Uterus (tissue), 4 donors: ENCODE measurements around the gene CCDC169. TPM values are rescaled to one million over a fixed set of nuclear protein-coding genes. Genes with fewer than 3 reads are reported as not detected.

Experiments
- DNase-seq, 2 donors: peaks; one replicate each; pipeline ENCODE4 v3.0.0-alpha.2; 2019 to 2020
- H3K27ac ChIP-seq, 2 donors: fragments of 200-600 bp; sonication (generic); 1 replicate in 1 of 2; 2 replicates in 1 of 2; pipeline ENCODE4 v1.5.1; 2016 to 2018
- H3K27me3 ChIP-seq, 2 donors: fragments of 200-600 bp; sonication (generic); one replicate each; pipeline ENCODE4 v1.5.1; 2018 to 2019; ENCODE audit warnings: control low read depth in 1 of 2
- H3K36me3 ChIP-seq, 2 donors: fragments of 200-600 bp; sonication (generic); one replicate each; pipeline ENCODE4 v1.5.1; 2019; ENCODE audit warnings: control low read depth in 1 of 2
- H3K4me1 ChIP-seq, 2 donors: fragments of 200-600 bp; sonication (generic); one replicate each; pipeline ENCODE4 v1.5.1; 2018 to 2019; ENCODE audit warnings: control low read depth in 1 of 2
- H3K4me3 ChIP-seq, 2 donors: fragments of 200-600 bp; sonication (generic); 1 replicate in 1 of 2; 2 replicates in 1 of 2; pipeline ENCODE4 v1.5.1; 2018 to 2019; ENCODE audit warnings: mild to moderate bottlenecking in 1 of 2
- H3K9me3 ChIP-seq, 2 donors: fragments of 200-600 bp; sonication (generic); one replicate each; pipeline ENCODE4 v1.5.1; 2019; ENCODE audit warnings: control low read depth in 1 of 2
- POLR2A ChIP-seq, 2 donors: fragments of 450-650 bp; IDR thresholded peaks; one replicate each; pipeline ENCODE4 v1.6.1; 2016; ENCODE audit warnings: antibody characterized with exemption in 2 of 2, mild to moderate bottlenecking in 1 of 2, moderate library complexity in 1 of 2
- intact Hi-C: fragments of 100-400 bp; cut with DNase I; formaldehyde crosslinking; loops from one replicate; pipeline ENCODE4 v1.15.1; 2023; ENCODE audit warnings: low total_unique reads
- total RNA-seq, 4 donors: library from RNA; depleted of rRNA in 3 of 4; stranded (reverse); fragments of >200 nt in 3 of 4; gene quantifications; one replicate each; pipeline versions ENCODE4 v1.1.0 to v1.2.4, GENCODE V29; 2014 to 2023
- TF ChIP-seq, protein P1 (sequence below), 4 experiments: fragments of 200-600 bp in 2 of 4; fragments of 450-650 bp in 2 of 4; sonication (generic) in 2 of 4; IDR thresholded peaks; one replicate each; pipeline ENCODE4 v1.5.1; 2016 to 2019; ENCODE audit warnings: antibody characterized with exemption in 4 of 4, mild to moderate bottlenecking in 2 of 4, moderate library complexity in 1 of 4
- donor health status: DM: yes; HTN: yes; CAD: no.

Gene CCDC169
- total RNA-seq, 4 donors from 2014 or later: 0.49 to 3.2 (median 1.5) TPM; not detected in 1

- intact Hi-C loops: no loop called here
- peaks cover 0 to 9% of the 10 kb centered on the region in 2 donors for H3K4me1 ChIP-seq
These were observed 46.6 kb upstream of the CCDC169 start for GRCh38 chr13:36344173-36344572.

GRCh38 chr13:36343766-36344165 is 46.2 kb upstream of the CCDC169 start:
- H3K27me3 ChIP-seq: no peaks in the 10 kb centered on the region
- intact Hi-C loops: no loop called here
- H3K36me3 ChIP-seq: no peaks in the 10 kb centered on the region
- no peak for DNase-seq
- H3K9me3 ChIP-seq: no peaks in the 10 kb centered on the region
- TF ChIP-seq, protein P1, sequence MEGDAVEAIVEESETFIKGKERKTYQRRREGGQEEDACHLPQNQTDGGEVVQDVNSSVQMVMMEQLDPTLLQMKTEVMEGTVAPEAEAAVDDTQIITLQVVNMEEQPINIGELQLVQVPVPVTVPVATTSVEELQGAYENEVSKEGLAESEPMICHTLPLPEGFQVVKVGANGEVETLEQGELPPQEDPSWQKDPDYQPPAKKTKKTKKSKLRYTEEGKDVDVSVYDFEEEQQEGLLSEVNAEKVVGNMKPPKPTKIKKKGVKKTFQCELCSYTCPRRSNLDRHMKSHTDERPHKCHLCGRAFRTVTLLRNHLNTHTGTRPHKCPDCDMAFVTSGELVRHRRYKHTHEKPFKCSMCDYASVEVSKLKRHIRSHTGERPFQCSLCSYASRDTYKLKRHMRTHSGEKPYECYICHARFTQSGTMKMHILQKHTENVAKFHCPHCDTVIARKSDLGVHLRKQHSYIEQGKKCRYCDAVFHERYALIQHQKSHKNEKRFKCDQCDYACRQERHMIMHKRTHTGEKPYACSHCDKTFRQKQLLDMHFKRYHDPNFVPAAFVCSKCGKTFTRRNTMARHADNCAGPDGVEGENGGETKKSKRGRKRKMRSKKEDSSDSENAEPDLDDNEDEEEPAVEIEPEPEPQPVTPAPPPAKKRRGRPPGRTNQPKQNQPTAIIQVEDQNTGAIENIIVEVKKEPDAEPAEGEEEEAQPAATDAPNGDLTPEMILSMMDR (IDR thresholded peaks at IDR 0.05): no peak
- TF ChIP-seq POLR2A (IDR thresholded peaks at IDR 0.05): no peak
- peak overlapping the region; percentile 99 to 100 for H3K27ac ChIP-seq
- H3K4me3 ChIP-seq: peak overlapping the region in 1 of 2 donors; percentile 91
- H3K4me1 ChIP-seq: peaks cover 0 to 9% of the 10 kb centered on the region in 2 donors

More at GRCh38 chr13:36344173-36344572, 46.6 kb upstream of the CCDC169 start:
- peak overlapping the region; percentile 67 to 91 for H3K4me3 ChIP-seq
- no peaks in the 10 kb centered on the region for H3K9me3 ChIP-seq
- TF ChIP-seq POLR2A (IDR thresholded peaks at IDR 0.05): no peak
- TF ChIP-seq, protein P1 (IDR thresholded peaks at IDR 0.05): no peak
- no peaks in the 10 kb centered on the region for H3K36me3 ChIP-seq
- no peaks in the 10 kb centered on the region for H3K27me3 ChIP-seq
- peak in 1 of 2 donors; percentile 62 for DNase-seq
- peak overlapping the region; percentile 99 to 100 for H3K27ac ChIP-seq

DNA sequence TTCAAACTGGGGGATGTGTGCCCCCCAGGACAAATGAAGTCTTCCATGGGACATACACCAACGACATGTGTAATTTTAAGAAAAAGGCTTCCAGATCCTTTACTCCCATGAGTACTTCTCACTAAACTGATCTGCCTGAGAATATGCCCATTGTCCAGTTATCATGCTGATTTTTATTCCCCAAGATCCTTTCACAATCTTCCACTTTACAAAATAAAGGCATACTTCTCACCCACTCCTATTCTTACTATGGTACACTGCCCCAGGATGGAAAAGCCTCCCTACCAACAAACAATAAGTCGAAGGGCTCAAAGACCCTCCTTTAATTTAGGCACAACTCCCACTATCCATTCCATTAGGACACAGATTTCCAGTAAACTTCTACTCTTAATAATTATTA is 45.1 kb upstream of the CCDC169 start:
- intact Hi-C loops: no loop called here
- H3K4me3 ChIP-seq: no peak overlapping the region
- H3K9me3 ChIP-seq: no peaks in the 10 kb centered on the region
- peaks cover 0 to 9% of the 10 kb centered on the region in 2 donors for H3K4me1 ChIP-seq
- peak overlapping the region in 1 of 2 donors; percentile 1 for H3K27ac ChIP-seq
- TF ChIP-seq POLR2A (IDR thresholded peaks at IDR 0.05): no peak
- TF ChIP-seq, protein P1 (IDR thresholded peaks at IDR 0.05): no peak
- no peaks in the 10 kb centered on the region for H3K27me3 ChIP-seq
- no peaks in the 10 kb centered on the region for H3K36me3 ChIP-seq
- DNase-seq: no peak

- Histone ChIP-seq H3K4me3 (no peak overlapping the region), H3K4me1 (peaks cover 0 to 9% of the 10 kb centered on the region in 2 donors), H3K36me3 (no peaks in the 10 kb centered on the region), H3K27ac (no peak overlapping the region), H3K9me3 (no peaks in the 10 kb centered on the region), H3K27me3 (no peaks in the 10 kb centered on the region)
- no peak for DNase-seq
- TF ChIP-seq POLR2A (IDR thresholded peaks at IDR 0.05): no peak
- TF ChIP-seq, protein P1 (IDR thresholded peaks at IDR 0.05): no peak
- intact Hi-C loops: no loop called here
These were observed 44.1 kb upstream of the CCDC169 start for GRCh38 chr13:36341718-36342117.

- H3K27me3 ChIP-seq: no peaks in the 10 kb centered on the region
- DNase-seq: no peak
- peaks cover 0 to 9% of the 10 kb centered on the region in 2 donors for H3K4me1 ChIP-seq
- no peak overlapping the region for H3K4me3 ChIP-seq
- no peaks in the 10 kb centered on the region for H3K9me3 ChIP-seq
- H3K27ac ChIP-seq: no peak overlapping the region
- TF ChIP-seq, protein P1 (IDR thresholded peaks at IDR 0.05): no peak
- TF ChIP-seq POLR2A (IDR thresholded peaks at IDR 0.05): no peak
- intact Hi-C loops: no loop called here
- H3K36me3 ChIP-seq: no peaks in the 10 kb centered on the region
These were observed 42.1 kb upstream of the CCDC169 start for GRCh38 chr13:36339600-36340155.
